HG03103 (cell line): ENCODE results near the gene ZNF629.
A peak's percentile ranks its signal among the peaks of the same experiment; 100 is the strongest.

ENCODE experiments used
- ATAC-seq: cut with Tn5 transposase; IDR thresholded peaks from one replicate; pipeline ENCODE4 v1.9.1; 2021; ENCODE audit warnings: low read depth; ENCODE audit not compliant: unreplicated experiment

ZNF629 gene

GRCh38 chr16:30750201-30750600, 36.8 kb downstream of the ZNF629 start:
- no peak for ATAC-seq

DNA sequence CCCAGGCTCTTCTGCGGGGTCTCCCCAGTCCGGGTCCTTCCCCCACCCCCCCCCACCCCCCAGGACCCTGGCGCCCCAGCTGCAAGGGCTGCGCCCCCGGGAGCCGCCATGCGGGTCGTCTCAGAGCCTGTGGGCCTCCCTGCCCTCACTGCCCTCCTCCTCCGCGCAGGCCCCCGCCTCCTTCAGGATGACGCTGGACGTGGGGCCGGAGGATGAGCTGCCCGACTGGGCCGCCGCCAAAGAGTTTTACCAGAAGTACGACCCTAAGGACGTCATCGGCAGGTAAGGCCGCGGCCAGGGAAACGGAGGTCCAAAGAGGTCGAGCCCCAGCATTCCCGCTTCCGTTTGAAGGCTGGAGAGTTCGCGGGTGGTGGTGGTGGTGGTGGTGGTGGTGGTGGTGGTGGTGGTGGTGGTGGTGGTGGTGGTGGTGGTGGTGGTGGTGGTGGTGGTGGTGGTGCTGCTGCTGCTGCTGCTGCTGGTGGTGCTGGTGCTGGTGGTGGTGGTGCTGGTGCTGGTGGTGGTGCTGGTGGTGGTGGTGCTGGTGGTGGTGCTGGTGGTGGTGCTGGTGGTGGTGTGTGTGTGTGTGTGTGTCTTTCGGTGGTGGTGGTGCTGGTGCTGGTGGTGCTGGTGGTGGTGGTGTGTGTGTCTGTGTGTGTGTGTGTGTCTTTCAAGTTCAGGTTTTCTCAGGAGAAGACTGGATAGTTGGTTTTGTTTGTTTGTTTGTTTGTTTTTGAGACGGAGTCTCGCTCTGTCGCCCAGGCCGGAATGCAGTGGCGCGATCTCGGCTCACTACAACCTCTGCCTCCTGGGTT, 38.2 kb downstream of the ZNF629 start:
- no peak for ATAC-seq

DNA sequence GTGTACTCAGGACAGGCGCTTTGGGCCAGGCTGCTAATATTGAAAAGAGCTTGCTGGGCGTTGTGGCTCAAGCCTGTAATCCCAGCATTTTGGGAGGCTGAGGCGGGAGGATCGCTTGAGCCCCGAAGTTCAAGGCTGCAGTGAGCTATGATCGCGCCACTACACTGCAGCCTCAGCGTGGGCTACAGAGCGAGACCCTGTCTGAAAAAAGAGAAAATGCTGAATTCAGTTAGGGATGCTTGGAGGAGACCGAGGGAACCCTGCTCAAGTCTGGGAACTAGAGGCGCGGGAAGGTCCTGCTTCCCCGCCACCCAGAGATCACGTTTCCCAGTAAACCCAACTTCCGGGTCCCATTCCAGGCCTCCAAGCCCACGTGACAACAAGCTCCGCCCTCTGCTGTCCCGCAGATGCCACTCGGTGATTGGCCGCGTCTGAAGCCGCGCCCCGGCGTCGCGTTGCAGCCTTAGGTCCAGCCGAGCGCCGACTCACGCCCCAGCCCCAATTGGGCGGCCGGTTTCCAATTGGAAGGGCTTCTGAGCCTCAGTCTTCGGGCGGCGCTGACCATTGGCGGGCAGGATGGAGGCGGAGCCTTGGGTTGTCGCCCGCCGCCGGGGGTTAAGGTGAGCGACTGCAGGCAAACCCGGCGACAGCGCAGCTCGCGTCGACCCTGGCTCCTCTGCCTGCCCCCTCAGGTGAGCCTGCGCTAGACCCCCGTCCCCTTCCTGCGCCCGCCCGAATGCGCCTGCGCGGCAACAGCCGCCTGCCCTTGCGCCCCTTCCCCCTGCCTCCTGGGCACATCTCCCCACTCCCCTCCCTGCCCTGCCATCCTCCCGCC, 39.0 kb downstream of the ZNF629 start, which contains the start of gene PHKG2:
Gene PHKG2 (plus strand): TSS at position 627 of the 835 bp plus-strand sequence. CDS start 396 bp downstream, outside the sequence.
- ATAC-seq, result peak; percentile 97

DNA sequence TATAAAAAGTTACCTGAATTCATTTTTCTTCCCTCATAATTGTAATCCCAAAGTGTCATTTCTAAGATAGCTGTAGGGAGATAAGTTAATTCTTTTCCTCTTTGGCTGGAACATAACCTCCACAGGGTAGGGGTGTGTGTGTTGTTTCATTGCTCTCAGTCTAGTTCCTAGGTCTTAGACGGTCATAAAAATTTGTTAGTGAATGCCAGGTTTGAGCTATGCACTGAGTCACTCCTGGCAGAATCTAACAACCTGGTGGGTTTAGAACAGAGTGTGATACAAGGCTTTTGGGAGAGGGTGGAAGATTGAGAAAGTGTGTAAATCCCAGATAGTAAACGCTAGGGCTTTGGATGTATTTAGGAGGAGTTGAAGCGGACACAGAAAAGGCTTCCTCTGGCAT, 39.7 kb downstream of the ZNF629 start:
- ATAC-seq, result no peak

- no peak for ATAC-seq
Observed at GRCh38 chr16:30746638-30747175, 40.3 kb downstream of the ZNF629 start.

GRCh38 chr16:30745082-30745481, 41.9 kb downstream of the ZNF629 start:
- no peak for ATAC-seq

DNA sequence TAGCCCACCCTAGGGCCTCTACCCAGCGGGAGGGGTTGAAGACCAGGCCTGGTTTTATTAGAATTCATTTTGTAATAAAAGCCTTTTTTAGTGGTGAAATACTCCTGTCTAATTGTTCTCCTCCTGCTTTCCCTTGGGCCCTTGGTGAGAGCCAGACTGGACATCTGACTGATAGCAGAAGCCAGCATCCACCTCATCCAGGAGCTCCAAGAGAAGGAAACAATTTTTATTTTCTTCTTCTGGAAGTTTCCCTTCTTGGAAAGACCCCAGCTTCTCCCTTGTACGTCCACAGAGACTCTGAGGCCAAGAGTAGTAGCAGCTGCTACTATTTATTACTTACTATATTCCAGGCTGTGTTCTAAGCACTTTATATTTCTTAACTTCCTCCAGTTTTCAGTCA, 42.8 kb downstream of the ZNF629 start:
- no peak for ATAC-seq

- no peak for ATAC-seq
Observed at GRCh38 chr16:30743716-30744115, 43.3 kb downstream of the ZNF629 start.

GRCh38 chr16:30741461-30741914, 45.5 kb downstream of the ZNF629 start:
- no peak for ATAC-seq

DNA sequence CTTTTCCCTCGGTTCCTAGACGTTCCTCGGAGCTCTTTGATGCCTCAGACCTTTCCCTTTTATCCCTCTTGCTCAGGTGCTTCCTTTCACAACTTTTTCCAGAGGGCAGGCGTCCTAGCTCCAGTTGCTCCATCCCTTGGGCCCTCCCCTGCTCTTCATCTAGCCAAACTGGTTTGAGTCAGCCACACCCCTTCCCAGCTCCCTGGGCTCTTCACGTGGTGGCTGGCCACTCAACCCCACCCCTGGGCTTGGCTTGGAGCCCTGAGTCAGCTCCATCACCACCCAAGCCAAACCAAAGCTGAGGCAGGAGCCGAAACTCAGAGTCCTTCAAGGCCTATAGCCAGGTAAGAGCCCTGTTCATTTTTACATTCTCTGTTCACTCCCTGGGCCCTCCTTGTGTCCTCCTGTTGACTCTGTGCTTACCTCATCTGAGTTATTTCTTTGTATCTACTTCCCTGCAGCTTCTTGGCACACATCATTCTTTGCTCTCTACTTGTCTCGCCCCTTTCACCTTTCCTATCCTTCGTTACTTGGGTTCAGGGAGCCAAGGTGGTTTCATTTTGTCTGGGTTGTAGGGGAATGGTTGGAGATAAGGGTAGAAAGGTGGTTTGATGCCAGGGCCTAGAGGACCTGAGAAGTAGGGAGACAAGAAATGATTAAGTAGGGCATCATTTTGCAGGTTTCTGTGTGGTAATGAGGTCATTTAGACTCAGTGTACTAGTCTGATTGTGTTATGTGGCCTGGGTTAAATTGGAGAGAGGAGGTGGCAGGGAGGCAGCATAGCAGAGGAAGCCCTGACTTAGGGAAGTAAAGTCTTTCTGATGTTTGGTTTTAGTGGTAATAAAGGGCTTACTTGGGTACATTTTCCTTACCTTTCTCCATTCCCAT, 46.4 kb downstream of the ZNF629 start:
- no peak for ATAC-seq

DNA sequence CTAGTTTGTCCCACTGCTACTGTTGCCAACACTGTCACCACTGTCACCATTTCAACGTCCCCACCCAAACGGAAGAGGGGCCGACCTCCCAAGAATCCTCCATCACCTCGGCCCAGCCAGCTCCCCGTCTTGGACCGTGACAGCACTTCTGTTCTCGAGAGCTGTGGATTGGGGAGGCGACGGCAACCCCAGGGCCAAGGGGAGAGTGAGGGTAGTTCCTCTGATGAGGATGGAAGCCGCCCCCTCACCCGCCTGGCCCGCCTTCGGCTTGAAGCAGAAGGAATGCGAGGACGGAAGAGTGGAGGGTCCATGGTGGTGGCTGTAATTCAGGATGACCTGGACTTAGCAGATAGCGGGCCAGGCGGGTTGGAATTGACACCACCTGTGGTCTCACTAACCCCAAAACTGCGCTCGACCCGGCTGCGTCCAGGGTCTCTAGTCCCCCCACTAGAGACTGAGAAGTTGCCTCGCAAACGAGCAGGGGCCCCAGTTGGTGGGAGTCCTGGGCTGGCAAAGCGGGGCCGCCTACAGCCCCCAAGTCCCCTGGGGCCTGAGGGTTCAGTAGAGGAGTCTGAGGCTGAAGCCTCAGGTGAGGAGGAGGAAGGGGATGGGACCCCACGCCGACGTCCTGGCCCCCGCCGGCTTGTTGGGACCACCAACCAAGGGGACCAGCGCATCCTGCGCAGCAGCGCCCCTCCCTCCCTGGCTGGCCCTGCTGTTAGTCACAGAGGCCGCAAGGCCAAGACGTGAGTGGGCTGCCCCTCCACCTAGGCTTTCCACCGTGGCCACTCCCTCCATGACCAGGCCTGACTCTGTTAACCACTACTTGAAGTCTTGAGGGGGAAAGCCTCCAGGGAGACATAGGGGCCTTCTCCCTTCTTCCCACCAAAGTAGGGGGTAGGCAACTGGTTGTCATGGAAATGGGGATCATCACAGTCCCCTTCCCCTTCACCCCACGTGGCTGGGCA, 47.7 kb downstream of the ZNF629 start:
- no peak for ATAC-seq

GRCh38 chr16:30737794-30738648, 49.0 kb downstream of the ZNF629 start:
- ATAC-seq, result no peak

DNA sequence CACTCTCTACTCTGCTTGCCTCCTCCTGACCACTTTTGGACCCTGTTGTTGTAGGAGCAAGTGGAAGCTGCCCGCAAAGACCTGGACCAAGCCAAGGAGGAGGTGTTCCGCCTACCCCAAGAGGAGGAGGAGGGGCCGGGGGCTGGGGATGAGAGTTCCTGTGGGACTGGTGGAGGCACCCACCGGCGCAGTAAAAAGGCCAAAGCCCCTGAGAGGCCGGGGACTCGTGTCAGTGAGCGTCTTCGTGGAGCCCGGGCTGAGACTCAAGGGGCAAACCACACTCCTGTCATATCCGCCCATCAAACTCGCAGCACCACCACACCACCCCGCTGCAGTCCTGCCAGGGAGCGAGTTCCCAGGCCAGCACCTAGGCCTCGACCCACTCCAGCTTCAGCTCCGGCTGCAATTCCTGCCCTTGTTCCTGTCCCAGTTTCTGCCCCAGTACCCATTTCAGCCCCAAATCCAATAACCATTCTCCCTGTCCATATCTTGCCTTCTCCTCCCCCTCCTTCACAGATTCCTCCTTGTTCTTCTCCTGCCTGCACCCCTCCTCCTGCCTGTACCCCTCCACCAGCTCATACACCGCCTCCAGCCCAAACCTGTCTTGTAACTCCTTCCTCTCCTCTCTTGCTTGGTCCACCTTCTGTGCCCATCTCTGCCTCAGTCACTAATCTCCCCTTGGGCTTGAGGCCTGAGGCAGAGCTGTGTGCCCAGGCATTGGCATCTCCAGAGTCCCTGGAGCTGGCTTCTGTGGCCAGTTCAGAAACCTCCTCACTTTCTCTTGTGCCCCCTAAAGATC, 49.8 kb downstream of the ZNF629 start:
- no peak for ATAC-seq

GRCh38 chr16:30731411-30731810, 55.6 kb downstream of the ZNF629 start:
- no peak for ATAC-seq

DNA sequence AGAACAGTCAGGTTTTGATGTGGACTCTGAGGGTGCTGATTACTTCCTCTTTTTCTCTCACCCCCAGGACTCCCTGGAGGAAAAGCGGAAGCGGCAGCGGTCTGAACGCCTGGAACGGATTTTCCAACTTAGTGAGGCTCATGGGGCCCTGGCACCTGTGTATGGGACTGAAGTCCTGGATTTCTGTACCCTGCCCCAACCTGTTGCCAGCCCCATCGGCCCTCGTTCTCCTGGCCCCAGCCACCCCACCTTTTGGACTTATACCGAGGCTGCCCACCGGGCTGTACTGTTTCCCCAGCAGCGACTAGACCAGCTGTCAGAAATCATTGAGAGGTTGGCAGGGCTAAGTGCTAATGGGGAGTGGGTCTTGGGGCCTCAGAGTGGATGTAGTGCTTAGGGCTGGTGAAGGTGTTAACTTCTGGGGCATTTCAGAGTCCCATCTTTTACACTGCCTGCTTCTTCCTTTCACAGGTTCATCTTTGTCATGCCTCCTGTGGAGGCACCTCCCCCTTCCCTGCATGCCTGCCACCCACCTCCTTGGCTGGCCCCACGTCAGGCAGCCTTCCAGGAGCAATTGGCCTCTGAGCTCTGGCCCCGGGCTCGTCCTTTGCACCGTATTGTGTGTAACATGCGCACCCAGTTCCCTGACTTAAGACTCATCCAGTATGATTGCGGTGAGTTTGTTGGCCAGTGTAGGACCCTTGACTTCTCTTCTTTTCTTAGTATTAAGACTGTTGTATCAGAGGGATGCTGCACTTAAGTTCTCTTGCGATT, 57.9 kb downstream of the ZNF629 start:
- ATAC-seq, result no peak
